GM12874 (cell line): Measurements from ENCODE around the gene CCDC78.

Experiments
- TF ChIP-seq, protein P1 (sequence below): IDR thresholded peaks from 2 replicates; pipeline ENCODE4 v1.5.1; 2011; ENCODE audit warnings: low read depth, mild to moderate bottlenecking, control low read depth, low read length, moderate library complexity; ENCODE audit not compliant: insufficient read depth

Gene CCDC78

DNA sequence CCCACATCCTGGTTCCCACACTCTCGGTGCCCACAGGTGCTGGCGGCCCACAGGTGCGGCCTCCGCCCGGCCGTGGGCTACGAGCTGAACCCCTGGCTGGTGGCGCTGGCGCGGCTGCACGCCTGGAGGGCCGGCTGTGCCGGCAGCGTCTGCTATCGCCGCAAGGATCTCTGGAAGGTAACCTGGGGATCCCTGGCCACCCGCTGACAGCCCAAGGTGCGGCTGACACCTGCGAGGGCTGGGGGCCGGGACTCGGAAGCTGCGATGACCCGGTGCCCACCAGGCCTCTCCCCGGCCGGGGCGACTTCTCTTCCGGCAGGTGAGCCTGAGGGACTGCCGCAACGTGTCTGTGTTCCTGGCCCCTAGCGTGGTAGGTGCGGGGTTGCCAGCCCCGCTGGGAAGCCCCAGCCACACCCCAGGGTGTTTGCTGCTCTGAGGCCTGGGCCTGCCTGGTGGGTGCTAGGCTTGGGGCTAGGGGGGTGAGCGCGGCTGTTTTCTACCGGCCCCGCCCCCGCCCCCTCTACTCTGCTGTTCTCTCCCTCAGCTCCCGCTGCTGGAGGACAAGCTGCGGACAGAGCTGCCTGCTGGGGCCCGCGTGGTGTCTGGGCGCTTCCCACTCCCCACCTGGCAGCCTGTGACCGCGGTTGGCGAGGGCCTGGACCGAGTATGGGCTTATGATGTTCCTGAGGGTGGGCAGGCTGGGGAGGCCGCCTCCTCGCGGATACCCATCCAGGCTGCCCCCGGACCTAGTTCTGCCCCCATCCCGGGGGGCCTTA lies 4.3 kb downstream of the CCDC78 start:
- TF ChIP-seq, protein P1, sequence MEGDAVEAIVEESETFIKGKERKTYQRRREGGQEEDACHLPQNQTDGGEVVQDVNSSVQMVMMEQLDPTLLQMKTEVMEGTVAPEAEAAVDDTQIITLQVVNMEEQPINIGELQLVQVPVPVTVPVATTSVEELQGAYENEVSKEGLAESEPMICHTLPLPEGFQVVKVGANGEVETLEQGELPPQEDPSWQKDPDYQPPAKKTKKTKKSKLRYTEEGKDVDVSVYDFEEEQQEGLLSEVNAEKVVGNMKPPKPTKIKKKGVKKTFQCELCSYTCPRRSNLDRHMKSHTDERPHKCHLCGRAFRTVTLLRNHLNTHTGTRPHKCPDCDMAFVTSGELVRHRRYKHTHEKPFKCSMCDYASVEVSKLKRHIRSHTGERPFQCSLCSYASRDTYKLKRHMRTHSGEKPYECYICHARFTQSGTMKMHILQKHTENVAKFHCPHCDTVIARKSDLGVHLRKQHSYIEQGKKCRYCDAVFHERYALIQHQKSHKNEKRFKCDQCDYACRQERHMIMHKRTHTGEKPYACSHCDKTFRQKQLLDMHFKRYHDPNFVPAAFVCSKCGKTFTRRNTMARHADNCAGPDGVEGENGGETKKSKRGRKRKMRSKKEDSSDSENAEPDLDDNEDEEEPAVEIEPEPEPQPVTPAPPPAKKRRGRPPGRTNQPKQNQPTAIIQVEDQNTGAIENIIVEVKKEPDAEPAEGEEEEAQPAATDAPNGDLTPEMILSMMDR = no peak

DNA sequence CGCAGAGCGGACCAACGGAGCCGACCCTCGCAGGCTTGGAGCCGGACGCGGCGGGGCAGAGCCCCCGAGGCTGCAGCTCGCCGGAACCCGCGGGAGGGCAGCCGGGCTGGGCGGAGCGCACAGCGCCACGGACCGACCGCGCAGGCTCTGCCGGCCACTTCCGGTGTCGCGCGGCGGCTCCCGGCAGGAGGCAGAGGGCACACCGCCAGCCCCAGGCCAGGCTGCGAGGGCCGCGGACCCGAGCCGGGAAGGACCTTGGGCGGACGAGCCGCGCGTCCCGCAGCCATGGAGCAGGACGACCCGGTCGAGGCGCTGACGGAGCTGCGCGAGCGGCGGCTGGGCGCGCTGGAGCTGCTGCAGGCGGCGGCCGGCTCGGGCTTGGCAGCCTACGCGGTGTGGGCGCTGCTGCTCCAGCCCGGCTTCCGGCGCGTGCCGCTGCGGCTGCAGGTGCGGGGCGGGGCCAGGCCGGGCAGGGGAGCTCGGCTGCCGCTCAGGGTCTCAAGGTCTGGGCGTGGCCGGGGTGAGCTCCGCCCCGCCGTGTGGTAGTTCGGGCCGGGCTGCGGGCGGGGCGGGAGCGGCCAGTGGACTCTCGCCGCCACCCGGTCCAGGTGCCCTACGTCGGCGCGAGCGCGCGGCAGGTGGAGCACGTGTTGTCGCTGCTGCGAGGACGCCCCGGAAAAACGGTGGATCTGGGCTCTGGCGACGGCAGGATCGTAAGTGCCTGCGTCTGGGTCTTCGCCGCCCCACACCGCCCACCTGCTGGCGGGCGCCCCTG lies 5.1 kb downstream of the CCDC78 start, which contains the start of gene ANTKMT:
Gene ANTKMT, plus strand, starts transcription at position 157 of the 775 bp plus-strand sequence. Its CDS starts 129 bp downstream, at position 286.
- TF ChIP-seq, protein P1 = no peak

DNA sequence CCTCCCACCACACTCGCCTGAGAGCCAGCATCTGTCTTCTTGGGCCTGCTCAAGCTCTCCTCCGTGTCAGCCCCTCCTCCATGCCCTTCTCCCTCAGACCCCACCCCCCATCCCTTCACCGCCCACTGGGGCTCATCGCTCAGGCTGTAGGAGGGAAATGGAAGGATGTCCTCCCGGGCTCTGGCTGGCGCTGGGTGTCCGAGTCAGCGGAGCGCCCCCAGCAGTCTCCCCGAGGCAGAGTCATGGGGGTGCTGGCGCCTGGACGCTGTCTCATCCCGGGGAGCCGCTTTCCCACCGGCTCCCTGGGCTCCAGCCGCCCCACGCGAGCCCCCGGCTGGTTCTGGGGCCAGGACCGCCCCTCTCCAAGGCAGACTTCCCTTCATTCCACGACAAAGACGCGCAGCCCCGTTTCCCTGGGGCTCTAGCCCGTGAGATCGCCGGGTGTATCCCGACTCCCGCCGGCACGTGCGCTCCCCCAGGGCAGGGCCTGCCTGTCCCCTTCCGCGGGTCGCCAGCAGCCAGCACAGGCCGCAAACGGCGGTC lies 5.7 kb downstream of the CCDC78 start:
- TF ChIP-seq, protein P1 = peak; percentile 47

DNA sequence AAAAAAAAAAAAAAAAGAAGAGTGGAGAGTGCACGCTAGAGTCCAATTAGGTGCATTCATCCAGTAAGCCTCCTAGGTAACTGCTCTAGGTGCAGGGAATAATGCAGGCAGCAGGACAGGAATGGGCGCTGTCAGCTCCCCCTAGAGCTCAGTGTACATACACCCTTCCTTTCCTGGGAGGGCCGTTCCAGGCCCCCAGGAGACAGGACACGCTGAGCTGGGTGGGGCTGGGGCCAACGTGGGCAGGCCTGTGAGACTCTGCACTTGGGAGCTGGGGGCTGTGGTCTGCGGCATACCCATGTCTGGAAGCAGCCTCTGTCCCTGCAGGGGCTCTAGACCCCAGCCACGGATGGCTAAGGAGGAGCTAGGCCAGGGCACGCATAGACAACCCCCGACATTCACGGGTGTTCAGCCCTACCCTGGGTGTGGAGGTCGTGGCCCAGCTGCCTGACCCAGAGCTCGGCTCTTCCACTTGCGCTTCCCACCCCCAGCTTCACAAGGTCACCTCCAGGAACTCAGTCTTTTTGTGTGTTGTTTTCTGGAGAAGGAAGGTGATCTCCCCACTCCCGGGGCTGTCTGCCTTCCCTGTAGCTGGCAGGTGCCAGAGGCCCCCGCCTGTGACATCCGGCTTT lies 6.3 kb downstream of the CCDC78 start:
- TF ChIP-seq, protein P1 = peak; percentile 22; the same call in 1 of the 2 replicates

DNA sequence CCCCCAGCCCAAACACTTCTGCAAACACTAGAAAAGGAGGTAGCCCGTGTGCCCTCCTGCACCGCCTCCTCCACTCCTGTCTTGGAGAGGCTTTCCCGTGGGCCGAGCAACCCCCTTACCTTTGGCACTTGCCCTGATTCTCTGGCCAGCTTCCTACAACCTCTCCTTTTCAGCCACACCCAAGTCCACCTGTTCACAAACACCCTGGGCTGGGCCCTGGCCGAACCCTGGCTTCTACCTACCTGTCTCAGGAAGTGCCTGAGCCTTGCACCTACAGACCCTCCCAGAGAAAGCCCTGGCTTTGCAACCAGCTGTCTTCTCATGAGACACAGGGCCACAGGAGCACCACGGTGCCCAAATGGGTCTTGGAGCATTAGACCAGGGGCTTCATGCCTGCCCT lies 7.3 kb downstream of the CCDC78 start:
- TF ChIP-seq, protein P1 = no peak

DNA sequence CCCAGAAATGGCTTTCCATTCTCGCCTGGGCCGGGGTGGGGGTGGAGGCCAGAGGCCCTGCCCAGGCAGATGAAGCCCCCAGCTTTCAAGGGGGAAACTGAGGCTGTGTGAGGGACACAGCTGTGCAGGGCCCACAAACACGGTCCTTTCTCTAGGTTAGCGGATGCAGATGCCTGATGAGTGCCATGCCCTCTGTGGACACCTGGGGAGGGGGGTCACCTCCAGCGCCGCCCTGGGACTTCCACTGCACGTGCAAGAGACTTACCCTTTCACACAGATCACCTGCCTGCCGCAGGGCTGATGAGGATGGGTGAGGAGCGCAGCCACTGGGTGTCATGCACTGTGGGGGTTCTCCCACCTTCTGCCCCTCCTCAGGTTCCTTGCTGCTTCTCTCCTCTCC lies 7.9 kb downstream of the CCDC78 start:
- TF ChIP-seq, protein P1 = no peak
